Measurements from ENCODE around the gene CERS3.

DNA sequence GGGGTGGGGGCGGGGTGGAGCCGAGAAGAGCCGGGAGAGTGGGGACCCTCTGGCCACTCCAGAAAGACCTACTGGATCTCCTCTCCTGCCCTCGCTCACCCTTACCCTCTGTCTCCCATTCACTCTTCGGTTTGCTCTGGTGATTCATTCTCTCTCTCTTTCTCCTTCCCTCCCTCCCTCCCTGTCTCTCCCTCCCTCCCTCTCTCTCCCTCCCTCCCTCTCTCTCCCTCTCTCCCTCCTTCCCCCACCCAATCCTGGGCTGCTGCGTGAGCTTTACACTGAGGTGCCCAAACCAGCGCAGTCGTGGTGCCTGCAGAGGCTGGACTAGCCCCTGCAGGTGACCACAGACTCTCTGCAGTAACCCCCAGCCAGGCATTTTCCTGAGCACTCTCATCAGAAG is 154.8 kb downstream of the CERS3 start:
- TF ChIP-seq, protein P1, sequence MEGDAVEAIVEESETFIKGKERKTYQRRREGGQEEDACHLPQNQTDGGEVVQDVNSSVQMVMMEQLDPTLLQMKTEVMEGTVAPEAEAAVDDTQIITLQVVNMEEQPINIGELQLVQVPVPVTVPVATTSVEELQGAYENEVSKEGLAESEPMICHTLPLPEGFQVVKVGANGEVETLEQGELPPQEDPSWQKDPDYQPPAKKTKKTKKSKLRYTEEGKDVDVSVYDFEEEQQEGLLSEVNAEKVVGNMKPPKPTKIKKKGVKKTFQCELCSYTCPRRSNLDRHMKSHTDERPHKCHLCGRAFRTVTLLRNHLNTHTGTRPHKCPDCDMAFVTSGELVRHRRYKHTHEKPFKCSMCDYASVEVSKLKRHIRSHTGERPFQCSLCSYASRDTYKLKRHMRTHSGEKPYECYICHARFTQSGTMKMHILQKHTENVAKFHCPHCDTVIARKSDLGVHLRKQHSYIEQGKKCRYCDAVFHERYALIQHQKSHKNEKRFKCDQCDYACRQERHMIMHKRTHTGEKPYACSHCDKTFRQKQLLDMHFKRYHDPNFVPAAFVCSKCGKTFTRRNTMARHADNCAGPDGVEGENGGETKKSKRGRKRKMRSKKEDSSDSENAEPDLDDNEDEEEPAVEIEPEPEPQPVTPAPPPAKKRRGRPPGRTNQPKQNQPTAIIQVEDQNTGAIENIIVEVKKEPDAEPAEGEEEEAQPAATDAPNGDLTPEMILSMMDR (IDR thresholded peaks at IDR 0.05; ENCODE audit: insufficient read depth, low read length, poor library complexity, severe bottlenecking), result no peak
- no peak for TF ChIP-seq EZH2phosphoT487 (conservative IDR thresholded peaks at IDR 0.05; ENCODE audit: low read length)
